GM15510 (cell line): Measurements from ENCODE around the gene BCAS3.

Experiments used
- POLR2A ChIP-seq: IDR thresholded peaks from 3 replicates; pipeline ENCODE4 v1.6.1; 2011; ENCODE audit warnings: borderline replicate concordance; ENCODE audit not compliant: insufficient read length; ENCODE audit errors: extremely low read depth

Gene BCAS3

GRCh38 chr17:60716766-60717165 is 39.1 kb downstream of the BCAS3 start:
- no peak for TF ChIP-seq POLR2A

GRCh38 chr17:60717814-60718213 is 40.2 kb downstream of the BCAS3 start:
- no peak for TF ChIP-seq POLR2A

GRCh38 chr17:60720763-60721531 is 43.3 kb downstream of the BCAS3 start:
- no peak for TF ChIP-seq POLR2A

- no peak for TF ChIP-seq POLR2A
These were observed 47.0 kb downstream of the BCAS3 start for GRCh38 chr17:60724647-60725046.

- TF ChIP-seq POLR2A: no peak
These were observed 52.2 kb downstream of the BCAS3 start for GRCh38 chr17:60729854-60730253.

- no peak for TF ChIP-seq POLR2A
These were observed 52.6 kb downstream of the BCAS3 start for GRCh38 chr17:60730273-60730672.

- no peak for TF ChIP-seq POLR2A
These were observed 60.6 kb downstream of the BCAS3 start for GRCh38 chr17:60738287-60738686.

GRCh38 chr17:60740584-60740983 is 62.9 kb downstream of the BCAS3 start:
- no peak for TF ChIP-seq POLR2A

GRCh38 chr17:60741031-60741430 is 63.4 kb downstream of the BCAS3 start:
- no peak for TF ChIP-seq POLR2A

- TF ChIP-seq POLR2A: no peak
These were observed 65.6 kb downstream of the BCAS3 start for GRCh38 chr17:60743282-60743681.

GRCh38 chr17:60743799-60744198 is 66.1 kb downstream of the BCAS3 start:
- no peak for TF ChIP-seq POLR2A

- no peak for TF ChIP-seq POLR2A
These were observed 66.8 kb downstream of the BCAS3 start for GRCh38 chr17:60744355-60744966.

GRCh38 chr17:60745544-60745943 is 67.9 kb downstream of the BCAS3 start:
- TF ChIP-seq POLR2A: no peak

GRCh38 chr17:60747069-60747808 is 69.6 kb downstream of the BCAS3 start:
- TF ChIP-seq POLR2A: no peak

GRCh38 chr17:60748204-60748603 is 70.6 kb downstream of the BCAS3 start:
- TF ChIP-seq POLR2A: no peak
